DND-41 (cell line): Measurements from ENCODE around the gene MYL1.

Source experiments
- ATAC-seq: fragments of 200-7000 bp; cut with Tn5 transposase; 3 replicates; pipeline ENCODE4 v1.9.1; 2021; ENCODE audit warnings: low read depth; ENCODE audit not compliant: insufficient read depth
- DNase-seq: peaks from one replicate; pipeline ENCODE4 v3.0.0-alpha.2; 2020
- H2AFZ ChIP-seq: 2 replicates; pipeline ENCODE4 v1.6.0; 2012; ENCODE audit warnings: low read depth, low read length
- H3K27ac ChIP-seq: 2 replicates; pipeline ENCODE4 v1.5.1; 2012; ENCODE audit warnings: low read length, inconsistent platforms
- H3K27me3 ChIP-seq: fragments of 200-600 bp; sonication (generic); 2 replicates; pipeline ENCODE4 v1.6.0; 2012; ENCODE audit warnings: low read length, mild to moderate bottlenecking, inconsistent platforms; ENCODE audit not compliant: insufficient read depth, poor library complexity
- H3K36me3 ChIP-seq: 2 replicates; pipeline ENCODE4 v1.5.1; 2012; ENCODE audit warnings: low read length, inconsistent platforms; ENCODE audit not compliant: insufficient read depth
- H3K4me1 ChIP-seq: 2 replicates; pipeline ENCODE4 v1.5.1; 2012; ENCODE audit warnings: mild to moderate bottlenecking, low read length; ENCODE audit not compliant: insufficient read depth
- H3K4me2 ChIP-seq: 2 replicates; pipeline ENCODE4 v1.6.0; 2012; ENCODE audit warnings: mild to moderate bottlenecking, moderate library complexity, low read length, inconsistent platforms; ENCODE audit not compliant: insufficient read depth
- H3K4me3 ChIP-seq, 2 experiments: fragments of 200-600 bp in 1 of 2; shearing (Covaris generic) in 1 of 2; 2 replicates each; pipeline ENCODE4 v1.5.1; 2012 to 2016; ENCODE audit warnings: inconsistent platforms in 2 of 2, low read length in 2 of 2, mild to moderate bottlenecking in 2 of 2, low read depth in 1 of 2, moderate library complexity in 1 of 2
- H3K79me2 ChIP-seq: 2 replicates; pipeline ENCODE4 v1.6.0; 2012; ENCODE audit warnings: low read length, inconsistent platforms; ENCODE audit not compliant: insufficient read depth
- H3K9ac ChIP-seq: 2 replicates; pipeline ENCODE4 v1.6.0; 2012; ENCODE audit warnings: low read depth, mild to moderate bottlenecking, inconsistent platforms, low read length, moderate library complexity
- H3K9me3 ChIP-seq: 2 replicates; pipeline ENCODE4 v1.5.1; 2012; ENCODE audit warnings: low read length, moderate library complexity, mild to moderate bottlenecking, inconsistent platforms; ENCODE audit not compliant: insufficient read depth, severe bottlenecking
- H4K20me1 ChIP-seq: 2 replicates; pipeline ENCODE4 v1.6.0; 2012; ENCODE audit warnings: low read length; ENCODE audit not compliant: insufficient read depth
- EZH2 ChIP-seq: IDR thresholded peaks from 3 replicates; pipeline ENCODE4 v1.6.1; 2012; ENCODE audit warnings: borderline replicate concordance, low read depth, mild to moderate bottlenecking, moderate library complexity, low read length, inconsistent platforms; ENCODE audit not compliant: severe bottlenecking
- TF ChIP-seq, protein P1 (sequence below): IDR thresholded peaks from 2 replicates; pipeline ENCODE4 v1.5.1; 2012; ENCODE audit warnings: borderline replicate concordance, low read length, moderate library complexity, mild to moderate bottlenecking; ENCODE audit not compliant: poor library complexity, severe bottlenecking; ENCODE audit errors: extremely low read depth

MYL1 gene

DNA sequence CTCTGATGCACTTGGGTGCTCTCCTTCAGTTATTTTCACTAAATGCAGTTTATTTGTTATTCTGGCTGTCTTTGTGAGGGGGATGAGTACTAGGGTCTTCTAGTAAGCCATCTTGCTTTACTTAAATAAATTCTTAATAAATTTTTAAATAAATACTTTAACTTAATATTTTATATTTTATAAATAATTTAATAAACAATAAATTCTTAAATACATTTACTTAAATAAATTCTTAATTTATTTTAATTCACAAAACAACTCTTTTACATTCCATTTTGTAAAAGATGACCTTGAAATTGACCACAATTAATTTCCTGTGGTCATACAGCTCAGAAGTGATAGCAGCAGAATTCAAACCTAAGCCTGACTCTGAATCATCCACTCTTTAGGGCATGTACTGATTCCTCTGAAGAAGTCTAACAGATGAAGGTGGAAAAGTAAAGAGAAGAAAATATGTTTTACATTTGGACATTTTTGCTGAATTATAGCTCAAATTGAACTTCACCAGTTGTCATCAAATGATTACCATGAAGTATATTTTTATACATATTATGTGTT, 28.8 kb downstream of the MYL1 start:
- ATAC-seq (no peak), DNase-seq (no peak)
- Histone ChIP-seq H3K9ac (no peak overlapping the region), H2AFZ (no peak overlapping the region), H3K4me1 (no peaks in the 10 kb centered on the region), H4K20me1 (no peaks in the 10 kb centered on the region), H3K4me3 (no peak overlapping the region), H3K36me3 (no peaks in the 10 kb centered on the region), H3K79me2 (no peaks in the 10 kb centered on the region), H3K9me3 (no peaks in the 10 kb centered on the region), H3K27ac (no peak overlapping the region), H3K27me3 (peaks cover 4% of the 10 kb centered on the region), H3K4me2 (no peak overlapping the region)
- TF ChIP-seq, protein P1, sequence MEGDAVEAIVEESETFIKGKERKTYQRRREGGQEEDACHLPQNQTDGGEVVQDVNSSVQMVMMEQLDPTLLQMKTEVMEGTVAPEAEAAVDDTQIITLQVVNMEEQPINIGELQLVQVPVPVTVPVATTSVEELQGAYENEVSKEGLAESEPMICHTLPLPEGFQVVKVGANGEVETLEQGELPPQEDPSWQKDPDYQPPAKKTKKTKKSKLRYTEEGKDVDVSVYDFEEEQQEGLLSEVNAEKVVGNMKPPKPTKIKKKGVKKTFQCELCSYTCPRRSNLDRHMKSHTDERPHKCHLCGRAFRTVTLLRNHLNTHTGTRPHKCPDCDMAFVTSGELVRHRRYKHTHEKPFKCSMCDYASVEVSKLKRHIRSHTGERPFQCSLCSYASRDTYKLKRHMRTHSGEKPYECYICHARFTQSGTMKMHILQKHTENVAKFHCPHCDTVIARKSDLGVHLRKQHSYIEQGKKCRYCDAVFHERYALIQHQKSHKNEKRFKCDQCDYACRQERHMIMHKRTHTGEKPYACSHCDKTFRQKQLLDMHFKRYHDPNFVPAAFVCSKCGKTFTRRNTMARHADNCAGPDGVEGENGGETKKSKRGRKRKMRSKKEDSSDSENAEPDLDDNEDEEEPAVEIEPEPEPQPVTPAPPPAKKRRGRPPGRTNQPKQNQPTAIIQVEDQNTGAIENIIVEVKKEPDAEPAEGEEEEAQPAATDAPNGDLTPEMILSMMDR: no peak
- TF ChIP-seq EZH2: no peak

DNA sequence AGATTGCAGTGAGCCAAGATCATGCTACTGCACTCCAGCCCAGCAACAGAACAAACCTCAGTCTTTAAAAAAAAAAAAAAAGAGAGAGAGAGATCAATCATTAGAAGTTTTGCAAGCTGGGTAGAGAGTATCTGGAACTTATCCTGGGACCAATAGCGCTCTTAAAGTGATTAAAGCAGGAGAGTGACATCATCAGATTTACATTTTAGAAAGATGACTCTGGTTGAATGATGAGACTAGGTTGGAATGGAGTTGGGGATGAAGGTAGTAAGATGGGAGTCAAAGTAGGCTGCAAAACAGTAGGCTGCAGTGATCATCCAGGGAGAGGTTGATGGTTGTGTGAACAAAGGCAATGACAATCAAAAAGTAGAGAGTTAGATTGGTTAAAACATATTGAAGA, 37.8 kb downstream of the MYL1 start:
- ATAC-seq (no peak), DNase-seq (no peak)
- Histone ChIP-seq H3K79me2 (no peaks in the 10 kb centered on the region), H4K20me1 (no peaks in the 10 kb centered on the region), H3K4me1 (no peaks in the 10 kb centered on the region), H3K9ac (no peak overlapping the region), H2AFZ (no peak overlapping the region), H3K4me3 (no peak overlapping the region), H3K9me3 (no peaks in the 10 kb centered on the region), H3K36me3 (no peaks in the 10 kb centered on the region), H3K4me2 (no peak overlapping the region), H3K27me3 (no peaks in the 10 kb centered on the region), H3K27ac (no peak overlapping the region)
- TF ChIP-seq, protein P1: no peak
- no peak for TF ChIP-seq EZH2

DNA sequence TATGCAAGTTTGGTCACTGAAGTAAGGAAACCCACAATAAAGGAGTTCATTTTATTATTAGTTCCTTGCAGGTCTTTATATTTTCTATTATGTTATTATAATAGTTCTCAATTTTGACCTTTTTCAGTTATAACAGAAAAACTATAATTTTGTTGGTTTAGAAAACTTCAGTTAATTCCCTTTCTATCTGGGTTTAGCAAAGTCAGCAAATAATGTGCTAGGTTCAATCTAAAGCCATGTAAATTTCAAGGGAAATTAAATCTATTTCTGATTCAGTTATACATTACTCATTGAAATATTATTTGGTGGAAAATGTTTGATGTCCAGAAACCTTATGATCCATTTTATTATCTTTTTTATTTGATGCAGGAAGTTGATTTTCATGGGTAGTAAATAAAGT, 43.7 kb downstream of the MYL1 start:
- H3K4me2 ChIP-seq: no peak overlapping the region
- no peak for ATAC-seq

More for the DNA sequence above, 43.7 kb downstream of the MYL1 start:
- no peak overlapping the region for H3K4me3 ChIP-seq
- H3K79me2 ChIP-seq: no peaks in the 10 kb centered on the region
- no peaks in the 10 kb centered on the region for H3K27me3 ChIP-seq
- H3K4me1 ChIP-seq: no peaks in the 10 kb centered on the region
- H3K9me3 ChIP-seq: no peaks in the 10 kb centered on the region
- H4K20me1 ChIP-seq: no peaks in the 10 kb centered on the region
- TF ChIP-seq EZH2: no peak
- TF ChIP-seq, protein P1: no peak
- DNase-seq: no peak
- no peak overlapping the region for H2AFZ ChIP-seq
- no peaks in the 10 kb centered on the region for H3K36me3 ChIP-seq
- H3K9ac ChIP-seq: no peak overlapping the region
- H3K27ac ChIP-seq: no peak overlapping the region
